ENCODE results near the gene FAXDC2. TPM values are rescaled to one million over a fixed set of nuclear protein-coding genes. Genes with fewer than 3 reads are reported as not detected.

Gene FAXDC2
- total RNA-seq, 2 experiments from 2014 or later = not detected

DNA sequence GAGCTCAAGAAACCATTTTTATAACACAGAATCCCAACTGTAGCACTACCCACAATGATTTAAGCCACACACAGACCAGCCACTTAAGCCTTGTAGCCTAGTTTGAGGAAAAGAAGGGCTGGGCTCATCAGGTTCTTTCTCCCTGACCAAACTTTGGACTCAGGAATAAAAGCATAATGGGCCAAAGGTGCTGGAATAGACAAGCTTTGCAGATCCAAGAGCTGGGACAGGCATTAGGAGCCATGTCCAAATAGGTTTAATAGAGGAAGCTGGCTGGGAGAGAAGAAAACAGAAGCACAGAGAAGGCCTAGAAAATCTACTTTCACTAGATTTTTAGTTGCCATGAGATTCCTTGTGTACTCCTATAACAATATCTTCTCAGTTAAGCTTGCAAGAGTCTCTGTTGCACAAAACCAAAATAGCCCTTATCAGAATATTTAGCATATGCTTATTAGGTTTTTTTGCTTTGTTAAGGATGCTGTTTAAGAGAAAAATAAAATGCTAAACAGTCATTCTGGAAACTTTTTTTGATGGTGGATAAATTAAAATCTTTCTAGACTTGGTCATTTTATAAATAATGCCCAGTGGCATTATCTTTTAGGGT lies 46.3 kb upstream of the FAXDC2 start:
- Mint-ChIP-seq H3K27me3 (no peaks in the 10 kb centered on the region), H3K4me3 (no peak overlapping the region), H3K4me1 (ENCODE audit: low read depth) (no peaks in the 10 kb centered on the region), H3K9me3 (no peaks in the 10 kb centered on the region), H3K27ac (no peak overlapping the region), H3K36me3 (ENCODE audit: low read depth) (peaks cover 45% of the 10 kb centered on the region)
- DNase-seq (no peak), ATAC-seq (no peak)
- POLR2A ChIA-PET = interaction anchor here (0.5 to 1.0 kb wide), 2 partner anchors 71 to 243 kb away, joined by 3 read pairs; no protein-coding TSS in a partner anchor
- TF ChIP-seq, protein P1, sequence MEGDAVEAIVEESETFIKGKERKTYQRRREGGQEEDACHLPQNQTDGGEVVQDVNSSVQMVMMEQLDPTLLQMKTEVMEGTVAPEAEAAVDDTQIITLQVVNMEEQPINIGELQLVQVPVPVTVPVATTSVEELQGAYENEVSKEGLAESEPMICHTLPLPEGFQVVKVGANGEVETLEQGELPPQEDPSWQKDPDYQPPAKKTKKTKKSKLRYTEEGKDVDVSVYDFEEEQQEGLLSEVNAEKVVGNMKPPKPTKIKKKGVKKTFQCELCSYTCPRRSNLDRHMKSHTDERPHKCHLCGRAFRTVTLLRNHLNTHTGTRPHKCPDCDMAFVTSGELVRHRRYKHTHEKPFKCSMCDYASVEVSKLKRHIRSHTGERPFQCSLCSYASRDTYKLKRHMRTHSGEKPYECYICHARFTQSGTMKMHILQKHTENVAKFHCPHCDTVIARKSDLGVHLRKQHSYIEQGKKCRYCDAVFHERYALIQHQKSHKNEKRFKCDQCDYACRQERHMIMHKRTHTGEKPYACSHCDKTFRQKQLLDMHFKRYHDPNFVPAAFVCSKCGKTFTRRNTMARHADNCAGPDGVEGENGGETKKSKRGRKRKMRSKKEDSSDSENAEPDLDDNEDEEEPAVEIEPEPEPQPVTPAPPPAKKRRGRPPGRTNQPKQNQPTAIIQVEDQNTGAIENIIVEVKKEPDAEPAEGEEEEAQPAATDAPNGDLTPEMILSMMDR (IDR thresholded peaks at IDR 0.05) = no peak
- intact Hi-C loops (cut with micrococcal nuclease) = no loop called here
- CTCF ChIA-PET = interaction anchor here (1.5 kb wide), 1 partner anchor 9 kb away, joined by 6 read pairs; no protein-coding TSS in a partner anchor

DNA sequence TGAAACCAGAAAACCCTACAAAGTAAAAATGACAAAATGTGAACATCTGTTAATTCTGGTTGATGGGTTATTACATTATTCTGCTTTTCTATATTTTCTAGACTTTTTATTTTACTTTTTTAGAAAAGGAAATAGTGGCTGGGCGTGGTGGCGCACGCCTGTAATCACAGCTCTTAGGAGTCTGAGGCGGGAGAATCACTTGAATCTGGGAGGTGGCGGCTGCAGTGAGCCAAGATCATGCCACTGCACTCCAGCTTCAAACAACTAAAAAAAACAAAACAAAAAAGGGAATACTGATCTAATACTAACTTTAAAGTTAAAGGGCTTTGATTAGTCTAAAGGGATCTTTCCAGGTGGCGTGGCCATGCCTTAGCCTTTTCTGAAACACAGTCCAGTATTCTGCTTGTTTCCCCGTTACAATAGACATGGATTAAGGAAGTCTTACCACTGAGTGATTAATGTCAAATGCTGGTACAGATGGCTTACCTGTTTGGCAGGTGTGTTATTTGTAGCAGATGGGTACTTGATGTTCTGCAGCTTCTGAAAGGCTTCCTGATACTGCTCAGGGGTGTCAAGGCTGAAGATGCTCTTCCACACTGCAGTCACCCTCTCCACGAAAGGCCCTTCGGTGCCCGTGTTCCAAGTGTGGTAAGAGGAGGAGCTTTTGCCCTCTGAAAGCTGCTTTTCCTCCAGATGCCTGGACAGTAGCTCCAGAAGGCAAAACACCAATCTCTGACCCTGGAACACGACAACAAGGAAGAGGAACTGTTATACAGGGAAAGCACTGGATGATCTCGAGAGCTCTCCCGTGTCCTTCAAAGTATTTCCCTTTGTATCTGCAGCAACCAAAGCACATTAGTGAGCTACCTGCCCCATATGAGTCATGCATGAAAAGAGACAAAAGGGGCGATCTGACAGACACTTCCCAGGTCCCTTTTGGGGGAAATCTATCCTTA lies 45.5 kb upstream of the FAXDC2 start:
- TF ChIP-seq, protein P1 (IDR thresholded peaks at IDR 0.05) = no peak
- H3K4me3 Mint-ChIP-seq = no peak overlapping the region
- ChIA-PET CTCF (interaction anchor here (1.5 kb wide), 1 partner anchor 8 kb away, joined by 6 read pairs; no protein-coding TSS in a partner anchor), POLR2A (interaction anchor here (1.0 kb wide), 1 partner anchor 242 kb away, joined by 3 read pairs; no protein-coding TSS in a partner anchor)
- no peak overlapping the region for H3K27ac Mint-ChIP-seq
- DNase-seq = no peak
- no peak for ATAC-seq
- intact Hi-C loops (cut with micrococcal nuclease) = no loop called here
- no peaks in the 10 kb centered on the region for H3K9me3 Mint-ChIP-seq
- H3K4me1 Mint-ChIP-seq (ENCODE audit: low read depth) = no peaks in the 10 kb centered on the region
- peaks cover 52% of the 10 kb centered on the region for H3K36me3 Mint-ChIP-seq (ENCODE audit: low read depth)
- H3K27me3 Mint-ChIP-seq = no peaks in the 10 kb centered on the region

DNA sequence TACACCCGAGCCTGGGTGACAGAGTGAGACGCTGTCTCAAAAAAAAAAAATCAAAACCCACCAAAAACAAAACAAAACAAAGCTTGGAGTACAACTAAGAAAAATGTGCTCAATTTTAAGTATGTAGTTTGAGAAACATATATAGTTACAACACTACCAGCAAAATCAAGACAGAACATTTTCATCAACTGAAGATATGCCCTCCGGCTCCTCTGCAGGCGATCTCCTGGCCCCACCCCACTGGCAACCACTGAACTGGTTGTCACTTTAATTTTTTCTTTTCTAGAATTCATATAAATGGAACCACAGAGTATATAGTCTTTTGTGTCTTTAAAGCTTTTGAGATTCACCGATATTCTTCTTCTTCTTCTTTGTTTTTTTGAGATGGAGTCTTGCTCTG lies 43.0 kb upstream of the FAXDC2 start:
- Mint-ChIP-seq H3K27ac (no peak overlapping the region), H3K27me3 (no peaks in the 10 kb centered on the region), H3K36me3 (ENCODE audit: low read depth) (peaks cover 57% of the 10 kb centered on the region), H3K4me1 (ENCODE audit: low read depth) (no peaks in the 10 kb centered on the region), H3K4me3 (no peak overlapping the region), H3K9me3 (no peaks in the 10 kb centered on the region)
- CTCF ChIA-PET = interaction anchor here (0.6 kb wide), 1 partner anchor 49 kb away, joined by 3 read pairs; no protein-coding TSS in a partner anchor
- TF ChIP-seq, protein P1 (IDR thresholded peaks at IDR 0.05) = no peak
- intact Hi-C loops (cut with micrococcal nuclease) = no loop called here
- POLR2A ChIA-PET = no interaction called here
- ATAC-seq (no peak), DNase-seq (no peak)

DNA sequence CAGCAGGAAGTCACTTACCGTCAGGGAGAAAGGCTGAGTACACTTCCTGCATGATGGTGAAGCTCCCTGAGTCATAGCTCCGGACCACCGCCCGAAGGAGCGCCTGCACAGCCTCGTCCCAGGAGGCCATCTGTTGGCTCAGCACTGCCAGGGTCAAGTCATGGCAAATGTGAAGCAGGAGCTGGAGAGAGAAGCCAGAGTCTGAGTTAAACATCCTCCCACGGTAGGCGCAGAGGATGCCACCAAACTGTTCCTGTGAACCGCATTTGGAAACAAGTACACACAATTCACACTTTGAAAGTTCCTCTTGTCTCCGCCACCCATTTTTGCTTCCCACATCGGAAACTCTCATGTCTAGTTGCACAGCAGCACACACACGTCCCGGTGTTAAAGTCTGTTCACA lies 42.0 kb upstream of the FAXDC2 start:
- TF ChIP-seq, protein P1 (IDR thresholded peaks at IDR 0.05) = no peak
- no peaks in the 10 kb centered on the region for H3K27me3 Mint-ChIP-seq
- ChIA-PET CTCF (no interaction called here), POLR2A (no interaction called here)
- H3K4me1 Mint-ChIP-seq (ENCODE audit: low read depth) = no peaks in the 10 kb centered on the region
- no peak overlapping the region for H3K27ac Mint-ChIP-seq
- intact Hi-C loops (cut with micrococcal nuclease) = no loop called here
- H3K4me3 Mint-ChIP-seq = no peak overlapping the region
- DNase-seq (no peak), ATAC-seq (no peak)
- peaks cover 60% of the 10 kb centered on the region for H3K36me3 Mint-ChIP-seq (ENCODE audit: low read depth)
- H3K9me3 Mint-ChIP-seq = peaks cover under 1% of the 10 kb centered on the region
